ENCODE results near the gene TPRN.

The TPRN gene

DNA sequence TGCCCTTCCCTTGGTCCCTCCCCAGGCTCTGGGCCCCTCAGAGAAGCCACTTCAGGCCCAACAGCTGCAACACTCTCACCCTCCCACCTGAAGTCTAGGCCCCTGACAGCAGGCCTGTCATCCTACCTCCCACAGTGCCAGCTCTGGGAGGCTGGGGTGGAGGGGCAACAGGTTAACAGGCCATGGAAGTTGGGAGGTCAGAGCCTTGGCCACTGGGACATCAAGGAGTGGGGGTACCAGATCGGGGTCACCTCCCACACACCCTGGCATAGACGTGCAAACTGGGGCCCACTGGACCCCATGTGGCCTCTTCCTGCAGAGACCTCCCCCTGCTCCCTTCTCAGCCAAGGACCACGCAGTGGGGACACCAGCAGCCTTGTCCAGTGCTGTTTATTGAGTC lies 9.3 kb downstream of the TPRN start:
- no peaks in the 10 kb centered on the region for H3K27me3 ChIP-seq
- TF ChIP-seq, protein P1, sequence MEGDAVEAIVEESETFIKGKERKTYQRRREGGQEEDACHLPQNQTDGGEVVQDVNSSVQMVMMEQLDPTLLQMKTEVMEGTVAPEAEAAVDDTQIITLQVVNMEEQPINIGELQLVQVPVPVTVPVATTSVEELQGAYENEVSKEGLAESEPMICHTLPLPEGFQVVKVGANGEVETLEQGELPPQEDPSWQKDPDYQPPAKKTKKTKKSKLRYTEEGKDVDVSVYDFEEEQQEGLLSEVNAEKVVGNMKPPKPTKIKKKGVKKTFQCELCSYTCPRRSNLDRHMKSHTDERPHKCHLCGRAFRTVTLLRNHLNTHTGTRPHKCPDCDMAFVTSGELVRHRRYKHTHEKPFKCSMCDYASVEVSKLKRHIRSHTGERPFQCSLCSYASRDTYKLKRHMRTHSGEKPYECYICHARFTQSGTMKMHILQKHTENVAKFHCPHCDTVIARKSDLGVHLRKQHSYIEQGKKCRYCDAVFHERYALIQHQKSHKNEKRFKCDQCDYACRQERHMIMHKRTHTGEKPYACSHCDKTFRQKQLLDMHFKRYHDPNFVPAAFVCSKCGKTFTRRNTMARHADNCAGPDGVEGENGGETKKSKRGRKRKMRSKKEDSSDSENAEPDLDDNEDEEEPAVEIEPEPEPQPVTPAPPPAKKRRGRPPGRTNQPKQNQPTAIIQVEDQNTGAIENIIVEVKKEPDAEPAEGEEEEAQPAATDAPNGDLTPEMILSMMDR (IDR thresholded peaks at IDR 0.05; ENCODE audit: low read depth, low read length) = no peak
- H3K36me3 ChIP-seq = peaks cover 4% of the 10 kb centered on the region; the same call in 1 of the 2 replicates
- no peak for DNase-seq
- peaks cover 4% of the 10 kb centered on the region for H3K4me1 ChIP-seq
- no peaks in the 10 kb centered on the region for H3K9me3 ChIP-seq
- H3K4me3 ChIP-seq (ENCODE audit: low read depth, low read length) = no peak overlapping the region

DNA sequence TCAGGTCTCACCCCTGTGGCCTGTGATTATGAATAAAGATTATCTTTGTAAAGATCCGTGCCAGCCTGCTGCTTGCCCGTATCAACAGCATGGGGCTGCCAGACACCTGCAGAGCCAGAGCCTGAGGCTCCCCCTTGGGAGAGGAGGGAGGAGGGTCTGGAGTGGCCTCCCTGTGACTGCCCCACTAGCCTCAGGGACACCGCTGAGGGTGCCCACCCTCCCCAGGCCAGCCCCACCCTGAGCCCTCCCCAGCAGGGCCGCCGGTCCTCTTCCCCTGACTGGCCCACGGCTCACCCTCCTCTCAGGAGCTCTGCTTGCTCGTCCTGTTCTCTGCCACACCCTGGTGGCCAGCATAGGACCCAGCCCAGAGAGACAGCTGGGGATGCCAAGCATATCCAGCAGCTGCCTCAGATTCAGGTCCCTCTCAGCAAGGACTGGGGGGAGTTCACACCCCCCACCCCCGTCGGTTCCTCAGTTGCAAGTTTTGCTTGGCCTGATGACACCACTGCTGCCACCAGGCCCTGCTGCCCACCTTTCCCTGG lies 10.2 kb downstream of the TPRN start:
- Histone ChIP-seq H3K4me1 (peaks cover 4% of the 10 kb centered on the region), H3K36me3 (peaks cover 4% of the 10 kb centered on the region; the same call in 1 of the 2 replicates), H3K27me3 (no peaks in the 10 kb centered on the region), H3K9me3 (no peaks in the 10 kb centered on the region), H3K4me3 (ENCODE audit: low read depth, low read length) (no peak overlapping the region)
- TF ChIP-seq, protein P1 (IDR thresholded peaks at IDR 0.05; ENCODE audit: low read depth, low read length) = peak; percentile 12; the same call in 1 of the 2 replicates
- no peak for DNase-seq

DNA sequence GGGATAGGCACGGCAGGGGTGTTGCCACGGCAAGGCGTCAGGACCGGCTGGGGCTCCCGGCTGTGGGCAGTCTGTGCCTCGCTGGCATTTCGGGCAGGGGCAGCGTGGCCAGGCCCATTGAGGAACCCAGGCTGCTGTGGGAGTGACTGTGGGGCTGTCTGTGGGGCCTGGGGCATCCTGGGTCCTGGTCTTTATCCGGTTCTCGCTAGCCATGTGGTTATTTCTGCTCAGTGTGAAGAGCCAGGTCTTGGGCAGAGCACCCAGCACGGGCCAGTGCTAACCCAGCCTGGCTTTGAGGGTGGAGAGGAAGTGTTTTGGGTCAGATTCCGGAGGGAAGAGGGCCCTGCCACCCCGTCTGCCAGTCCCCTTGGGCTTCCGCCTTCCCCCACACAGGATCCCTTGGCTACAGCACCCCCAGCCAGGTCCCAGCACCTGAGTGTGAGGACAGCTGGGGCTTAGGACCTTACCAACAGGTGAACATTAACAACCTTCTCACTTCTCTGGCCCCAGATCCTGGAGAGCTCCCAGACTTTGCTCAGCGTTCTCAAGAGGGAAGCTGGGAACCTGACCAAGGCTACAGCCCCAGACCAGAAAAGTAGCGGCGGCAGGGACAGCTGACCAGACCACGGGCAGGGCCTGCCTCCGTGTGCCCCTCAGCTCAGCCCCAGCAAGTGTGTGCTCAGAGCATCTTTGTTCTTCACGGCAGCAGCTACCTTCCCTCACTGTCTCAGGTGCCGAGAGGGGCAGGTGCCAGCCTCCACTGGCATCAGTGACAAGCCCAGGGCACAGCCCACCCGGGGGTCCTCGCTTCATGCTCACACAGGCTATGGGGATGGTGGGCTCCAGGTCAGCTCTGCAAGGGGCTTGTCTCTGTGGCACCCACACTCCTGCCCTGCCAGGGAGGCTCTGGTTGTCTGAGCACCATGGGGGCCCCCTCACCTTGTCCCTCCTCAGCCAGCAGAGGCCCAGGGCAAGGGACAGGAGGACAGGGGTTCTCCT lies 10.9 kb downstream of the TPRN start:
- peak overlapping the region; percentile 99 for H3K4me3 ChIP-seq (ENCODE audit: low read depth, low read length)
- H3K27me3 ChIP-seq = no peaks in the 10 kb centered on the region
- no peaks in the 10 kb centered on the region for H3K9me3 ChIP-seq
- peaks cover 4% of the 10 kb centered on the region; the same call in 1 of the 2 replicates for H3K36me3 ChIP-seq
- H3K4me1 ChIP-seq = no peaks in the 10 kb centered on the region
- TF ChIP-seq, protein P1 (IDR thresholded peaks at IDR 0.05; ENCODE audit: low read depth, low read length) = no peak
- DNase-seq = no peak

DNA sequence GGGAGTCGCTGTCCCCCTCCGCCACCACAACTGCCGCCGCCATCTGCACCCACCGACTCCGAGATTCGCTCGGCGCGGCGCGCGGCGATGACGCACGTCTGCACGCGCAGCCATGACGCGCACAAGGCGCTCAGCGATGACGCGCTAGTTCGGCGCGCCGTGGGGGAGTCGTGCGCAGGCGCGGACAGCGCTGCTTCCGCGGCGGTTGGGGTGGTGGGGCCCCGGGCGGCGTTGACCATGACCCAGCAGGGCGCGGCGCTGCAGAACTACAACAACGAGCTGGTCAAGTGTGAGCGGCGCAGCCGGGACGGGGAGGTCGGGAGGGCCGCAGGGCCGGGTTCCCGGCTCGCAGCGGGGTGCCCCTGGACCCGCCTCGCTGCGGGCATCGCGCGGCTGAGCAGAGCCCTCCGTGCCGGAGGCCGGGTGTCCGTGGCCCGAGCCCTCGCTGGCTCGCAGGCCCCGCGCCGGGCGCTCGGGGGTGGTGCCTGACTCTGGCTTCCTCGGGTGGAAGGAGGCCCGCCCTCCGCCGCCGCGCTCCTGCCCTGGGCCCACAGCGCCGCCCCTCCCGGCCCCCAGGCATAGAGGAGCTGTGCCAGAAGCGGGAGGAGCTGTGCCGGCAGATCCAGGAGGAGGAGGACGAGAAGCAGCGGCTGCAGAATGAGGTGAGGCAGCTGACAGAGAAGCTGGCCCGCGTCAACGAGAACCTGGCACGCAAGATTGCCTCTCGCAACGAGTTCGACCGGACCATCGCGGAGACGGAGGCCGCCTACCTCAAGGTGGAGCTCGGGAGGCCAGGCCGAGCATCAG lies 11.8 kb downstream of the TPRN start, which contains the start of the genes ANAPC2 and SSNA1:
Gene ANAPC2, minus strand, starts transcription at position 71 of the 807 bp plus-strand sequence. Its CDS starts 28 bp downstream, at position 43.
Gene SSNA1, plus strand, starts transcription at position 187 of the 807 bp plus-strand sequence. Its CDS starts 51 bp downstream, at position 238.
- peaks cover 6% of the 10 kb centered on the region for H3K36me3 ChIP-seq
- DNase-seq = peak; percentile 96
- no peaks in the 10 kb centered on the region for H3K27me3 ChIP-seq
- TF ChIP-seq, protein P1 (IDR thresholded peaks at IDR 0.05; ENCODE audit: low read depth, low read length) = peak; percentile 37
- H3K4me3 ChIP-seq (ENCODE audit: low read depth, low read length) = peak within 1 kb of the TSS; percentile 99
- H3K4me1 ChIP-seq = no peaks in the 10 kb centered on the region
- no peaks in the 10 kb centered on the region for H3K9me3 ChIP-seq

DNA sequence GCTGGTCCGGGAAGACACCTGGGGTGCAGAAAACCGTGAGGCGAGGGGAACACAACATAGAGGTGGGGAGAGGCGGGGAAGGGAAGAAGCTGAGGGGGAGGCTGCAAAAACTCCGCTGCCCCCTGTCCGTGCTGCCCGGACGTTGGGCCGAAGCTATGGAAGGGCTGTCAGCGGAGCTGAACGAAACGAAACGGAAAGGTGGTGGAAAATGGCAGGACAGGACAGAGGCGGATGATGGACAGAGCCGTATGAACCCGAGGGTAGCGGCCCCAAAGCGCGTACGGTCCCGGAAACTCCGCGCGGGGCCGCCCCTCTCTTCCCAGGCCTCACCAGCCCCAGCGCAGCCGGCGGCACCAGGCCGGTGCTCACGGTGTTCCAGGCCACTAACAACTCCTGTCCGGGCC lies 12.5 kb downstream of the TPRN start:
- H3K4me1 ChIP-seq = no peaks in the 10 kb centered on the region
- H3K9me3 ChIP-seq = no peaks in the 10 kb centered on the region
- H3K36me3 ChIP-seq = peaks cover 12% of the 10 kb centered on the region
- DNase-seq = no peak
- H3K27me3 ChIP-seq = no peaks in the 10 kb centered on the region
- peak overlapping the region; percentile 99 for H3K4me3 ChIP-seq (ENCODE audit: low read depth, low read length)
- TF ChIP-seq, protein P1 (IDR thresholded peaks at IDR 0.05; ENCODE audit: low read depth, low read length) = no peak

Measured in BE2C (cell line).